Measurements from ENCODE around the gene RAP1GDS1.

DNA sequence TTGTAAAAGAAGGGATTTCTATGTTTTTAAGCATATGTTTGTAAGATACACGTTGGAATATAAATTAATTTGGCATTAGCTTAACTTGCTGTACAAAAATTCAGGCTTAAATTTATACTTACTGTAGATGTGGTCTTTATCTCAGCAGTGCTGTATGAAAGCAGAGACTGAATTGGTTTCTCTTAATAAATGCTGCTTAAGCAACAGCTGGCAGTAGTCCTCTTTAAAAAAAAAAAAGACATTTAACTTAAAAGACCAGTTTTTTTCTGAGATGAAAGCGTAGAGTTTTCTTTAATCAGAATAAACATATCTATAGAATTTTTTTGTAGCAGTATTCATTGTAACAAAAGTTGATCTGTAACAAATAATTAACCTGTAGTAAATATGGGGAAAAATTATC, 124.6 kb downstream of the RAP1GDS1 start:
- TF ChIP-seq CTCF (IDR thresholded peaks at IDR 0.05) (no peak), EP300 (IDR thresholded peaks at IDR 0.05) (no peak)

Data from stomach (tissue), 4 donors.